DMS53 (cell line): ENCODE data around the gene LRP4.

Experiments used
- DNase-seq: peaks from one replicate; lab custom pipeline; 2025; lab: John Stamatoyannopoulos, UW

Gene LRP4

GRCh38 chr11:46894506-46894905 is 23.8 kb downstream of the LRP4 start:
- DNase-seq: peak; percentile 12

- DNase-seq: no peak
Observed at GRCh38 chr11:46892838-46893237, 25.5 kb downstream of the LRP4 start.

GRCh38 chr11:46892109-46892508 is 26.2 kb downstream of the LRP4 start:
- DNase-seq: no peak

- peak; percentile 5 for DNase-seq
Observed at GRCh38 chr11:46890665-46891064, 27.7 kb downstream of the LRP4 start.

- DNase-seq: peak; percentile 77
Observed at GRCh38 chr11:46889689-46890475, 28.5 kb downstream of the LRP4 start.

- DNase-seq: no peak
Observed at GRCh38 chr11:46889251-46889650, 29.1 kb downstream of the LRP4 start.

GRCh38 chr11:46888636-46889035 is 29.7 kb downstream of the LRP4 start:
- DNase-seq: no peak

GRCh38 chr11:46886211-46886610 is 32.1 kb downstream of the LRP4 start:
- no peak for DNase-seq

GRCh38 chr11:46879056-46879585 is 39.2 kb downstream of the LRP4 start:
- DNase-seq: no peak

- DNase-seq: no peak
Observed at GRCh38 chr11:46877580-46877979, 40.8 kb downstream of the LRP4 start.

- DNase-seq: no peak
Observed at GRCh38 chr11:46876471-46876870, 41.9 kb downstream of the LRP4 start.

GRCh38 chr11:46874586-46874985 is 43.8 kb downstream of the LRP4 start:
- DNase-seq: no peak

- DNase-seq: no peak
Observed at GRCh38 chr11:46868912-46869311, 49.4 kb downstream of the LRP4 start.

GRCh38 chr11:46865340-46865739 is 53.0 kb downstream of the LRP4 start:
- DNase-seq: no peak

- DNase-seq: no peak
Observed at GRCh38 chr11:46860218-46860617, 58.1 kb downstream of the LRP4 start.

- no peak for DNase-seq
Observed at GRCh38 chr11:46858920-46859546, 59.3 kb downstream of the LRP4 start.

GRCh38 chr11:46857666-46858065 is 60.7 kb downstream of the LRP4 start:
- DNase-seq: no peak

- no peak for DNase-seq
Observed at GRCh38 chr11:46856605-46857343, 61.6 kb downstream of the LRP4 start.

- no peak for DNase-seq
Observed at GRCh38 chr11:46855863-46856262, 62.5 kb downstream of the LRP4 start.

GRCh38 chr11:46855167-46855566 is 63.2 kb downstream of the LRP4 start:
- no peak for DNase-seq

GRCh38 chr11:46850829-46851380 is 67.4 kb downstream of the LRP4 start:
- no peak for DNase-seq

GRCh38 chr11:46849631-46850030 is 68.7 kb downstream of the LRP4 start:
- DNase-seq: no peak

- DNase-seq: no peak
Observed at GRCh38 chr11:46846510-46846830, 71.9 kb downstream of the LRP4 start.
